Measurements from ENCODE around the gene TMEM31. TPM values are rescaled to one million over a fixed set of nuclear protein-coding genes. Genes with fewer than 3 reads are reported as not detected.

Gene TMEM31, protein sequence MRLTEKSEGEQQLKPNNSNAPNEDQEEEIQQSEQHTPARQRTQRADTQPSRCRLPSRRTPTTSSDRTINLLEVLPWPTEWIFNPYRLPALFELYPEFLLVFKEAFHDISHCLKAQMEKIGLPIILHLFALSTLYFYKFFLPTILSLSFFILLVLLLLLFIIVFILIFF
- 0.08 to 0.27 TPM in 2 of 5 replicates, not detected in the others for total RNA-seq (2022; extraction: Qiagen RNA extraction; ENCODE audit: low read depth)

DNA sequence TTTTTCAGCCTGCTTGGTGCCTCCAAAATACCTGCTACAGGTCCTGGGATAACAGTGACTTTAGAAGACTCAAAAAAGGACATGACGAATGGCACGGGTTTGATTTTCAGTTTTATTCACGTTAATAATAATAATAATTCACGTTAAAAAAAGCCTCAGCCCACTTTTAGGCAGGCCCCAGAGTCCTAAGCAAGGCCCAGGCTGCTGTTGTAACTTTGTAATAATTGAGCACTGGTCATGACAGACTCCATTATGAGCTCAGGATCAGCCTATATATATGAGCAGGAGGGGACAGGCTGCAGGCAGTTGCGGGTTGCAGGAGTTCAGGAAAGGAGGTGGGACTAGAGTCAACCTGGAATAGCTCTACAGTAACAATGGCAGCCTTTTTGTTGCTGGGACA, at the start of gene TMEM31:
Gene TMEM31 (plus strand): TSS at position 301 of the 400 bp plus-strand sequence. CDS start 1,350 bp downstream, outside the sequence.

DNA sequence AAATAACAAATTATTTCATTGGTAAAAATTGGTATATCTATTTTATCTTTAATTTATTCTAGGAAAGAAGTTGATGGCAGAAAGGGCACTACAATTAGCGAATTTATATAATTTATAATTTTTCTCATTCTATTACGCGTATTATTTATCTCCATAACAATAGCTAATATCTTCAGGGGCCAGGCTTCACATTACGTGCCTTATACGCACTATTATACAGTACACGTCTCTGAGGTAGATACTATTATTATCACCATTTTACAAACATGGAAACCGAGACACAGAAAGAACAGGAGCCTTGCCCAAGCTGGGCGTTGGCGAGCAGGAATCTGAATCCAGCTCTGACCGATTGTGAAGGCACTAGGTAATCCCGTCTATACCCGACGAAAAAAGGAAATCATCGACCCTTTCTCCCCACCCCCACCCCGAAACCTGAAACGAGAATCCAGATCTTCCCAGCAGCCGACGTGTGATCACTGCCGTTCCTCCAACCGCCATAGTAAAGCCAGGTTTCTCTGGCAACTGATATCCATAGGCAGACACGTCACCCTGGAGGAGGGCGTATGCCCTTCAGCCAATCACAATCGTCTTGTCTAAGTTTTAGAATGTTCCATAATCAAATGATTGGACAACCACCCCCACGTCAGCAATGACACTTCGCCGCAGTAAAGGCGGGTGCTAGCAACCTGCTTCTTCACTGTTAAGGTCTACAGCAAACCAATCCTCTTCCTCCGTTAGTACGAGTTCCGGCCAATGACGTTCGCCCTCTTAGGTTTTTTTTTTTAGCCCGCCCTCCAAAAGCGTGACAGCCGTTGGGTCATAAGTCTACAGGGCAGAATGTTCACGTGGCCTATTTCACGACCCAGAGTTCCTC, 24.3 kb upstream of the TMEM31 start, which contains the start of gene MORF4L2:
Gene MORF4L2 (minus strand): TSS at position 501 of the 874 bp plus-strand sequence. CDS start 9,672 bp downstream, outside the sequence.

Other genes starting within 250 kb of the TMEM31 start
- not detected in 5 replicates for gene RAB40A, start 191.4 kb upstream of the TMEM31 start, total RNA-seq (2022; extraction: Qiagen RNA extraction; ENCODE audit: low read depth)
- gene TCEAL4, start 125.4 kb upstream of the TMEM31 start, total RNA-seq (2022; extraction: Qiagen RNA extraction; ENCODE audit: low read depth) = 102 to 160 TPM (median 114 TPM) in 5 replicates
- gene TCEAL3, start 102.9 kb upstream of the TMEM31 start, total RNA-seq (2022; extraction: Qiagen RNA extraction; ENCODE audit: low read depth) = 13.5 to 20.6 TPM (median 19.0 TPM) in 5 replicates
- gene TCEAL1, start 81.9 kb upstream of the TMEM31 start, total RNA-seq (2022; extraction: Qiagen RNA extraction; ENCODE audit: low read depth) = 32.6 to 46.0 TPM (median 36.4 TPM) in 5 replicates
- 429 to 1,166 TPM (median 478 TPM) in 5 replicates for gene MORF4L2, start 24.2 kb upstream of the TMEM31 start, total RNA-seq (2022; extraction: Qiagen RNA extraction; ENCODE audit: low read depth)
- gene PLP1, start 65.9 kb downstream of the TMEM31 start, total RNA-seq (2022; extraction: Qiagen RNA extraction; ENCODE audit: low read depth) = not detected in 5 replicates
- 0.05 TPM in 3 of 5 replicates, not detected in the others for gene RAB9B, start 121.3 kb downstream of the TMEM31 start, total RNA-seq (2022; extraction: Qiagen RNA extraction; ENCODE audit: low read depth)

Measured in A549 treated with CpdA at 1 μM for 4 hours (cell line).